Pancreas (tissue), 10 donors: Measurements from ENCODE around the gene UBE2H. TPM values are rescaled to one million over a fixed set of nuclear protein-coding genes. Genes with fewer than 3 reads are reported as not detected.

Experiments
- ATAC-seq, 4 donors: fragments of 200-7000 bp; cut with Tn5 transposase; one replicate each; pipeline versions ENCODE4 v1.8.0 to v1.9.1; 2020; ENCODE audit warnings: mild to moderate bottlenecking in 4 of 4, moderate library complexity in 4 of 4
- DNase-seq, 6 donors: peaks; one replicate each; pipeline ENCODE4 v3.0.0-alpha.2; 2020
- FAIRE-seq: peaks from 2 replicates; lab custom pipeline; 2012; peaks lifted over from hg19 to GRCh38; lab: Jason Lieb, UNC
- H3K27ac ChIP-seq, 4 donors: fragments of 200-600 bp; sonication (generic); 1 replicate in 3 of 4; 2 replicates in 1 of 4; pipeline versions ENCODE4 v1.5.0 to v1.8.0; 2020
- H3K27me3 ChIP-seq, 4 donors: fragments of 200-600 bp; one replicate each; pipeline ENCODE4 v1.8.0; 2021
- H3K36me3 ChIP-seq, 3 donors: fragments of 200-600 bp; sonication (generic) in 1 of 3; one replicate each; pipeline versions ENCODE4 v1.5.0 to v1.8.0; 2020 to 2021
- H3K4me1 ChIP-seq, 3 donors: fragments of 200-600 bp; one replicate each; pipeline ENCODE4 v1.8.0; 2021
- H3K4me3 ChIP-seq, 4 donors: fragments of 200-600 bp; sonication (generic) in 2 of 4; one replicate each; pipeline versions ENCODE4 v1.5.0 to v1.8.0; 2020 to 2021
- H3K9me3 ChIP-seq, 4 donors: fragments of 200-600 bp; one replicate each; pipeline ENCODE4 v1.8.0; 2021
- CTCF ChIP-seq, 4 donors: fragments of 200-600 bp; sonication (generic) in 3 of 4; IDR thresholded peaks; one replicate each; pipeline versions ENCODE4 v1.5.0 to v1.8.0; 2021; ENCODE audit warnings: antibody characterized with exemption in 4 of 4
- WGBS, 2 donors: extraction: QIAGEN DNeasy Blood & Tissue Kit; methylation state at CpG; one replicate each; pipeline ENCODE4 v1.1.7; 2013; 5-methylcytosine and 5-hydroxymethylcytosine counted together
- intact Hi-C, 3 donors: fragments of 100-400 bp; cut with DNase I; formaldehyde crosslinking; loops; one replicate each; pipeline versions ENCODE4 v1.11.1 to v1.14.2; 2022
- polyA plus RNA-seq, 2 donors: library from polyadenylated mRNA; stranded (reverse); fragments of 200-250 nt; gene quantifications; one replicate each; pipeline ENCODE4 v1.2.3, GENCODE V29; 2013
- total RNA-seq, 6 donors: library from RNA; stranded (reverse); fragmentation: NEBNext Ultra II Directional in 4 of 6; extraction: Animal tissue kit (Norgen Biotek cat#: 25700) in 4 of 6; gene quantifications; one replicate each; pipeline versions ENCODE4 v1.2.1 to v1.2.4, GENCODE V29; 2021 to 2023
- donor health status: healthy with polysubstance abuse.
- donor health status: DM: no; HTN: no; CAD: no; lungs with moderate emphysema.
- donor health status: DM: no; HTN: no; CAD: no.
- donor health status: control.
- donor health status: control.
- donor health status: Bipolar disorder and iron deficiency.
- donor health status: DM: yes; HTN: yes; CAD: no.
- donor health status: DM: no; HTN: no; CAD: no.
- donor health status: DM: no; HTN: no; CAD: no.
- donor health status: DM: yes; HTN: yes; CAD: no.

UBE2H gene
- total and polyA plus RNA-seq, 8 donors, result 16.7 to 85.6 (median 62.6) TPM

GRCh38 chr7:129990403-129991192, 37.8 kb upstream of the UBE2H start:
- FAIRE-seq (no peak), DNase-seq (no peak), ATAC-seq (no peak)
- Histone ChIP-seq H3K4me3 (no peak overlapping the region), H3K27me3 (no peaks in the 10 kb centered on the region), H3K27ac (no peak overlapping the region), H3K4me1 (no peaks in the 10 kb centered on the region), H3K9me3 (no peaks in the 10 kb centered on the region), H3K36me3 (no peaks in the 10 kb centered on the region)
- TF ChIP-seq CTCF (IDR thresholded peaks at IDR 0.05), result no peak
- intact Hi-C loops, result no loop called here
- 92 to 94% methylated on average over 8 of the region's 8 CpGs for WGBS, 2 donors

- 35 to 37% methylated on average over 4 of the region's 4 CpGs for WGBS, 2 donors
- intact Hi-C loops, result no loop called here
- no peaks in the 10 kb centered on the region for H3K27me3 ChIP-seq
- no peaks in the 10 kb centered on the region for H3K4me1 ChIP-seq
- no peak overlapping the region for H3K4me3 ChIP-seq
- no peak for TF ChIP-seq CTCF (IDR thresholded peaks at IDR 0.05)
- H3K9me3 ChIP-seq, result no peaks in the 10 kb centered on the region
- ATAC-seq, result no peak
- H3K27ac ChIP-seq, result no peak overlapping the region
- no peak for FAIRE-seq
- H3K36me3 ChIP-seq, result no peaks in the 10 kb centered on the region
- no peak for DNase-seq
Observed at GRCh38 chr7:129989466-129989865, 36.7 kb upstream of the UBE2H start.

- intact Hi-C loops, result no loop called here
- FAIRE-seq (no peak), DNase-seq (no peak), ATAC-seq (no peak)
- H3K27me3 ChIP-seq, result no peaks in the 10 kb centered on the region
- no peaks in the 10 kb centered on the region for H3K36me3 ChIP-seq
- H3K4me1 ChIP-seq, result no peaks in the 10 kb centered on the region
- WGBS, 2 donors, result 96 to 98% methylated on average over 9 of the region's 9 CpGs
- H3K27ac ChIP-seq, result no peak overlapping the region
- no peak overlapping the region for H3K4me3 ChIP-seq
- no peak for TF ChIP-seq CTCF (IDR thresholded peaks at IDR 0.05)
- H3K9me3 ChIP-seq, result no peaks in the 10 kb centered on the region
Observed at GRCh38 chr7:129986600-129986999, 33.8 kb upstream of the UBE2H start.

DNA sequence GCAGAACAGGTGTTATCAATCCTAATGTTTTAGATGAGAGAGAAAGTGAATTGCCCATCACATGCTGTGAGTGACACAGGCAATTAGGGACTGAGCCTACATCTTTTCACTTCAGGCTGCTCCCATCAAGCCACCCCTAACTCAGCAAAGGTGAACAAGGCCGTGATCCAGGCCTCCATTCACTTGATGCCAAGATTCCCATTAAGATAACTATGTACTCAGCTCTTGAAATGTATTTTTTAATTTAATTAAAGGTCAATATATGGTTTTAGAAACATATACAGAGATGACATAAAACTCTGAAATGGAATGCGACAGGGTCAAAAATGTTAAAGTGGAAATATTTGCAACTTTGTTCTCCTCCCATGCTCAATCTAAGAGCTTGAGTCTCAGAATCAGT, 27.9 kb upstream of the UBE2H start:
- intact Hi-C loops, result no loop called here

More for the DNA sequence above, 27.9 kb upstream of the UBE2H start:
- FAIRE-seq (no peak), ATAC-seq (no peak), DNase-seq (no peak)
- no peaks in the 10 kb centered on the region for H3K9me3 ChIP-seq
- H3K27me3 ChIP-seq, result no peaks in the 10 kb centered on the region
- H3K36me3 ChIP-seq, result no peaks in the 10 kb centered on the region
- H3K4me1 ChIP-seq, result peaks cover 0 to under 1% (median 0%) of the 10 kb centered on the region in 3 donors
- 80 to 82% methylated on average over 2 of the region's 2 CpGs for WGBS, 2 donors
- no peak overlapping the region for H3K27ac ChIP-seq
- no peak overlapping the region for H3K4me3 ChIP-seq
- no peak for TF ChIP-seq CTCF (IDR thresholded peaks at IDR 0.05)
